PC-3 (cell line): ENCODE measurements around the gene OR6N2. TPM values are rescaled to one million over a fixed set of nuclear protein-coding genes. Genes with fewer than 3 reads are reported as not detected.

Experiments used
- ATAC-seq: fragments of 200-7000 bp; cut with Tn5 transposase; 2 replicates; pipeline ENCODE4 v1.9.1; 2020; ENCODE audit warnings: mild to moderate bottlenecking, moderate library complexity
- BruUV-seq: library from RNA; stranded (reverse); fragments of 400-500 nt; replicated peaks from 2 replicates; lab custom pipeline; 2021; lab: Mats Ljungman, UMichigan
- CTCF ChIA-PET: fragments of 300-600 bp; sonication (Branson Sonifier 250); formaldehyde crosslinking; loops from one replicate; lab custom pipeline; 2022; ENCODE audit warnings: antibody characterized with exemption; lab: Charles Lee
- POLR2A ChIA-PET: fragments of 300-600 bp; sonication (Branson Sonifier 250); formaldehyde crosslinking; loops from one replicate; lab custom pipeline; 2022; ENCODE audit warnings: antibody characterized with exemption; ENCODE audit not compliant: unreplicated experiment; lab: Charles Lee
- DNase-seq: peaks from one replicate; pipeline ENCODE4 v3.0.0-alpha.2; 2015
- H2AFZ ChIP-seq: fragments of 300-600 bp; sonication (generic); 2 replicates; pipeline ENCODE4 v1.6.0; 2016; ENCODE audit warnings: antibody characterized with exemption, low read length
- H3F3A ChIP-seq: fragments of 300-600 bp; sonication (generic); one replicate; pipeline ENCODE4 v1.6.0; 2017; ENCODE audit warnings: antibody characterized with exemption, low read length, control low read depth, mild to moderate bottlenecking; ENCODE audit not compliant: unreplicated experiment
- H3K27ac ChIP-seq: fragments of 300-600 bp; sonication (generic); 2 replicates; pipeline ENCODE4 v1.5.1; 2016; ENCODE audit warnings: mild to moderate bottlenecking, low read length
- H3K27me3 ChIP-seq: fragments of 300-600 bp; sonication (generic); 2 replicates; pipeline ENCODE4 v1.6.1; 2016; ENCODE audit warnings: low read length, mixed read lengths
- H3K36me3 ChIP-seq: fragments of 300-600 bp; sonication (generic); 2 replicates; pipeline ENCODE4 v1.6.1; 2016; ENCODE audit warnings: low read depth, mixed run types, low read length, mixed read lengths
- H3K4me1 ChIP-seq: fragments of 300-600 bp; sonication (generic); 2 replicates; pipeline ENCODE4 v1.5.1; 2016; ENCODE audit warnings: low read length; ENCODE audit not compliant: insufficient read depth
- H3K4me2 ChIP-seq: fragments of 300-600 bp; sonication (generic); 2 replicates; pipeline ENCODE4 v1.6.0; 2016; ENCODE audit warnings: low read length
- H3K4me3 ChIP-seq: fragments of 300-600 bp; sonication (generic); 2 replicates; pipeline ENCODE4 v1.5.1; 2016; ENCODE audit warnings: mild to moderate bottlenecking, low read length, mixed read lengths
- H3K79me2 ChIP-seq: fragments of 300-600 bp; sonication (generic); 2 replicates; pipeline ENCODE4 v1.6.1; 2017; ENCODE audit warnings: low read length, mixed read lengths
- H3K9ac ChIP-seq: fragments of 300-600 bp; sonication (generic); 2 replicates; pipeline ENCODE4 v1.6.0; 2016; ENCODE audit warnings: mild to moderate bottlenecking, low read length
- H3K9me2 ChIP-seq: fragments of 300-600 bp; sonication (generic); replicated peaks from 2 replicates; pipeline ENCODE4 v1.6.1; 2016; ENCODE audit warnings: mixed run types, low read length, mixed read lengths
- H3K9me3 ChIP-seq: fragments of 300-600 bp; sonication (generic); 2 replicates; pipeline ENCODE4 v1.6.1; 2016; ENCODE audit warnings: low read length, mixed read lengths
- H4K20me1 ChIP-seq: fragments of 300-600 bp; sonication (generic); 2 replicates; pipeline ENCODE4 v1.6.1; 2016; ENCODE audit warnings: low read length, mixed read lengths
- CTCF ChIP-seq: fragments of 300-600 bp; sonication (generic); conservative IDR thresholded peaks from 2 replicates; pipeline ENCODE4 v1.5.1; 2017; ENCODE audit warnings: antibody characterized with exemption, low read depth, mild to moderate bottlenecking, low read length
- EZH2 ChIP-seq: fragments of 300-600 bp; sonication (generic); IDR thresholded peaks from one replicate; pipeline ENCODE4 v1.6.1; 2017; ENCODE audit warnings: antibody characterized with exemption, mild to moderate bottlenecking, low read length; ENCODE audit not compliant: unreplicated experiment
- EZH2phosphoT487 ChIP-seq: fragments of 300-600 bp; sonication (generic); IDR thresholded peaks from 2 replicates; pipeline ENCODE4 v1.6.1; 2018; ENCODE audit warnings: mild to moderate bottlenecking, antibody characterized with exemption, low read length, borderline replicate concordance
- intact Hi-C: fragments of 100-400 bp; cut with micrococcal nuclease; formaldehyde crosslinking; loops from 2 replicates; pipeline ENCODE4 v1.9.0; 2023
- total RNA-seq: library from RNA; depleted of rRNA; stranded (reverse); fragments of >200 nt; gene quantifications from 2 replicates; pipeline ENCODE4 v1.2.3, GENCODE V29; 2014; rRNA removed

Gene OR6N2
- total RNA-seq, 1 experiment from 2014 or later, result not detected

GRCh38 chr1:158724442-158724841 lies 56.6 kb downstream of the OR6N2 start:
- TF ChIP-seq CTCF (no peak), EZH2phosphoT487 (no peak), EZH2 (no peak)
- ChIA-PET POLR2A (no interaction called here), CTCF (no interaction called here)
- H3F3A ChIP-seq, result no peaks in the 10 kb centered on the region
- H3K79me2 ChIP-seq, result no peaks in the 10 kb centered on the region
- no peak overlapping the region for H3K4me2 ChIP-seq
- intact Hi-C loops, result no loop called here
- H3K4me1 ChIP-seq, result no peaks in the 10 kb centered on the region
- no peaks in the 10 kb centered on the region for H3K9me2 ChIP-seq
- H3K27me3 ChIP-seq, result peaks cover 18% of the 10 kb centered on the region; the same call in 1 of the 2 replicates
- DNase-seq, result no peak
- no peaks in the 10 kb centered on the region for H4K20me1 ChIP-seq
- no peak overlapping the region for H2AFZ ChIP-seq
- H3K36me3 ChIP-seq, result no peaks in the 10 kb centered on the region
- no peak for ATAC-seq
- no TSS peak for BruUV-seq
- H3K9me3 ChIP-seq, result no peaks in the 10 kb centered on the region
- H3K4me3 ChIP-seq, result no peak overlapping the region
- H3K9ac ChIP-seq, result no peak overlapping the region
- H3K27ac ChIP-seq, result no peak overlapping the region

Other genes starting within 250 kb of the OR6N2 start
- not detected in 2 replicates for gene OR6Y1, start 226.8 kb downstream of the OR6N2 start, total RNA-seq
- not detected in 2 replicates for gene OR6P1, start 210.6 kb downstream of the OR6N2 start, total RNA-seq
- not detected in 2 replicates for gene OR10X1, start 201.3 kb downstream of the OR6N2 start, total RNA-seq
- not detected in 2 replicates for gene OR10Z1, start 175.9 kb downstream of the OR6N2 start, total RNA-seq
- gene SPTA1, start 94.5 kb downstream of the OR6N2 start, total RNA-seq, result not detected in 2 replicates
- not detected in 2 replicates for gene OR6K2, start 80.6 kb downstream of the OR6N2 start, total RNA-seq
- gene OR6K3, start 60.5 kb downstream of the OR6N2 start, total RNA-seq, result not detected in 2 replicates
- gene OR6K6, start 26.5 kb downstream of the OR6N2 start, total RNA-seq, result not detected in 2 replicates
- gene OR6N1, start 9.0 kb downstream of the OR6N2 start, total RNA-seq, result not detected in 2 replicates
- not detected in 2 replicates for gene MNDA, start 50.1 kb upstream of the OR6N2 start, total RNA-seq
- not detected in 2 replicates for gene PYHIN1, start 150.3 kb upstream of the OR6N2 start, total RNA-seq
- gene IFI16, start 228.7 kb upstream of the OR6N2 start, total RNA-seq, result 0.98 and 1.3 TPM in 2 replicates